ENCODE data around the gene ICAM1. TPM values are rescaled to one million over a fixed set of nuclear protein-coding genes. Genes with fewer than 3 reads are reported as not detected.
A peak's percentile ranks its signal among the peaks of the same experiment; 100 is the strongest.

The ICAM1 gene
- total and polyA plus RNA-seq, 2 of the 8 experiments (the other 6 are each of a cell fraction or from before 2014, with no cell fraction given): 4.0 to 9.4 TPM

- TF ChIP-seq HDAC2 (IDR thresholded peaks at IDR 0.05; ENCODE audit: borderline replicate concordance in 1 of 2, low read depth in 2 of 2, low read length in 2 of 2): peak in 1 of 2 experiments; percentile 48; a peak in 1 of 4 replicates
- peak; percentile 88 for TF ChIP-seq MAX (IDR thresholded peaks at IDR 0.05)
- no peak for TF ChIP-seq PHF8 (conservative IDR thresholded peaks at IDR 0.05; ENCODE audit: low read depth, low read length)
- TF ChIP-seq NANOG (IDR thresholded peaks at IDR 0.05; ENCODE audit: insufficient read depth, low read depth, low read length, poor library complexity, severe bottlenecking): no peak
- peak; percentile 77; the same call in 1 of the 2 replicates for TF ChIP-seq KDM1A (IDR thresholded peaks at IDR 0.05; ENCODE audit: borderline replicate concordance, low read length)
- peak; percentile 45; the same call in 1 of the 2 replicates for TF ChIP-seq GABPA (IDR thresholded peaks at IDR 0.05; ENCODE audit: borderline replicate concordance, insufficient read depth, low read length)
- TF ChIP-seq SIX5 (IDR thresholded peaks at IDR 0.05; ENCODE audit: low read depth, low read length): no peak
- TF ChIP-seq CTCF (IDR thresholded peaks at IDR 0.05; ENCODE audit: control extremely low read depth in 1 of 3, insufficient read depth in 1 of 3, low read depth in 1 of 3, low read length in 3 of 3): peak in 1 of 3 experiments; percentile 11; a peak in 2 of 4 replicates
- TF ChIP-seq POLR2AphosphoS5 (IDR thresholded peaks at IDR 0.05; ENCODE audit: low read depth, low read length): peak; percentile 67; the same call in 1 of the 2 replicates
- TF ChIP-seq KDM4A (IDR thresholded peaks at IDR 0.05; ENCODE audit: low read depth, low read length, severe bottlenecking): peak; percentile 44
- peak; percentile 89 for TF ChIP-seq E2F6 (IDR thresholded peaks at IDR 0.05)
- peak; percentile 24 for TF ChIP-seq ASH2L (IDR thresholded peaks at IDR 0.05; ENCODE audit: low read length)
These were observed at the start of gene ICAM1 (continued) for GRCh38 chr19:10270616-10271394.

Data from H1 (cell line).